Uterus (tissue), 2 donors: Measurements from ENCODE around the gene RTF1.

ENCODE experiments used
- POLR2A ChIP-seq, 2 donors: fragments of 450-650 bp; IDR thresholded peaks; one replicate each; pipeline ENCODE4 v1.6.1; 2016; ENCODE audit warnings: antibody characterized with exemption in 2 of 2, mild to moderate bottlenecking in 1 of 2, moderate library complexity in 1 of 2
- TF ChIP-seq, protein P1 (sequence below), 4 experiments: fragments of 200-600 bp in 2 of 4; fragments of 450-650 bp in 2 of 4; sonication (generic) in 2 of 4; IDR thresholded peaks; one replicate each; pipeline ENCODE4 v1.5.1; 2016 to 2019; ENCODE audit warnings: antibody characterized with exemption in 4 of 4, mild to moderate bottlenecking in 2 of 4, moderate library complexity in 1 of 4

DNA sequence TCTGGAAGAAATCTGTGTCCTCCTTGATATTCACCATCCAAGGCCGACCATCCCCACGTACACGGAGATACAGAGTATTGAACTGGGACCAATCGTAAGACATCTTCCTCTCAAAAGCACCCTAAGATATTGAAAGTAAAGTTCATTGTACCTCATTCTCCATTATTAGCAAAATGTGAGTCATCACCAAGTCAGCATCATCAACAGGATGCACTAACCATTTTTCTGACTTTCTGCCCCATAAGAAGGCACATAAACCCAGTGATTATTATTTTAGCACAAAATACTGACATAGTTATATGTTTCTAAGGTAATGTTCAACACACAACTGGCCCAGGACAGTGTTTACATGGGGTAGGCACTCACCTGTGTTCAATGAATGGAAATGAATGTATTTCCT lies 22.0 kb upstream of the RTF1 start:
- TF ChIP-seq, protein P1, sequence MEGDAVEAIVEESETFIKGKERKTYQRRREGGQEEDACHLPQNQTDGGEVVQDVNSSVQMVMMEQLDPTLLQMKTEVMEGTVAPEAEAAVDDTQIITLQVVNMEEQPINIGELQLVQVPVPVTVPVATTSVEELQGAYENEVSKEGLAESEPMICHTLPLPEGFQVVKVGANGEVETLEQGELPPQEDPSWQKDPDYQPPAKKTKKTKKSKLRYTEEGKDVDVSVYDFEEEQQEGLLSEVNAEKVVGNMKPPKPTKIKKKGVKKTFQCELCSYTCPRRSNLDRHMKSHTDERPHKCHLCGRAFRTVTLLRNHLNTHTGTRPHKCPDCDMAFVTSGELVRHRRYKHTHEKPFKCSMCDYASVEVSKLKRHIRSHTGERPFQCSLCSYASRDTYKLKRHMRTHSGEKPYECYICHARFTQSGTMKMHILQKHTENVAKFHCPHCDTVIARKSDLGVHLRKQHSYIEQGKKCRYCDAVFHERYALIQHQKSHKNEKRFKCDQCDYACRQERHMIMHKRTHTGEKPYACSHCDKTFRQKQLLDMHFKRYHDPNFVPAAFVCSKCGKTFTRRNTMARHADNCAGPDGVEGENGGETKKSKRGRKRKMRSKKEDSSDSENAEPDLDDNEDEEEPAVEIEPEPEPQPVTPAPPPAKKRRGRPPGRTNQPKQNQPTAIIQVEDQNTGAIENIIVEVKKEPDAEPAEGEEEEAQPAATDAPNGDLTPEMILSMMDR (IDR thresholded peaks at IDR 0.05): no peak
- no peak for TF ChIP-seq POLR2A (IDR thresholded peaks at IDR 0.05)
